PC-3 (cell line): ENCODE data around the gene AGPAT4.

ENCODE experiments used
- EZH2 ChIP-seq: fragments of 300-600 bp; sonication (generic); IDR thresholded peaks from one replicate; pipeline ENCODE4 v1.6.1; 2017; ENCODE audit warnings: antibody characterized with exemption, mild to moderate bottlenecking, low read length; ENCODE audit not compliant: unreplicated experiment
- EZH2phosphoT487 ChIP-seq: fragments of 300-600 bp; sonication (generic); IDR thresholded peaks from 2 replicates; pipeline ENCODE4 v1.6.1; 2018; ENCODE audit warnings: mild to moderate bottlenecking, antibody characterized with exemption, low read length, borderline replicate concordance
- TF ChIP-seq, protein P1 (sequence below): fragments of 300-600 bp; sonication (generic); conservative IDR thresholded peaks from 2 replicates; pipeline ENCODE4 v1.5.1; 2017; ENCODE audit warnings: antibody characterized with exemption, low read depth, mild to moderate bottlenecking, low read length

DNA sequence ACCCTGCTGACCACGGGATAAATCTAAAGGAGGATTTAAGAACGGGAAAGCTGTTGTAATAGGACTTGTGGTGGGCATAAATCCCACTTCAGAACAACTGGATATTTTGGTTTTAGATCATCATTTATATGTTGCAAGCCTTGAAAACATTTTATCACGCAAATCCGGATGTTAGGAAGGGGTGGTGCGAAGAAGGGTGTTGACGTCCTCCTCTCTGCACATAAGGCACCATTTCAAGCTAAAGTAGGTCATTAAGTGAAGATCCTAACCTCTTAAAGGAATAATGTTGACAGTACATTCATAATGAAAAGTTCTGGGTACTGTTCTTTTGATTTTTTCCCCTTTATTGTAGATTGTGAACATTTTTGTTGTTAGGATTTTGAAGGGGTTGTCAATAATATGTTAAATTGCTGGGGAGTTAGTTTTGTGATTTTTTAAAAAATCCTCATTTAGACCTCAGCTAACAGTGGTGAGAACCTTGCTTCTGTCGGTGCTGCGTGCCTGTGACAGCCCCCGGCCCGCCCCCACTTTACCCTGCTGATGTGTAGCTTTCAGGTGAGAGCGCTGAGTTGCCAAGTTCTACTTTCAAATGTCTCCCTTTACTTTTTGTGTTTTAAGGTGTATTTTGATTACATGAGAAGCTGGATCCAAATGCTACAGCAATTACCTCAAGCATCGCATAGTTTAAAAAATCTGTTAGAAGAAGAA, 193.4 kb downstream of the AGPAT4 start:
- TF ChIP-seq, protein P1, sequence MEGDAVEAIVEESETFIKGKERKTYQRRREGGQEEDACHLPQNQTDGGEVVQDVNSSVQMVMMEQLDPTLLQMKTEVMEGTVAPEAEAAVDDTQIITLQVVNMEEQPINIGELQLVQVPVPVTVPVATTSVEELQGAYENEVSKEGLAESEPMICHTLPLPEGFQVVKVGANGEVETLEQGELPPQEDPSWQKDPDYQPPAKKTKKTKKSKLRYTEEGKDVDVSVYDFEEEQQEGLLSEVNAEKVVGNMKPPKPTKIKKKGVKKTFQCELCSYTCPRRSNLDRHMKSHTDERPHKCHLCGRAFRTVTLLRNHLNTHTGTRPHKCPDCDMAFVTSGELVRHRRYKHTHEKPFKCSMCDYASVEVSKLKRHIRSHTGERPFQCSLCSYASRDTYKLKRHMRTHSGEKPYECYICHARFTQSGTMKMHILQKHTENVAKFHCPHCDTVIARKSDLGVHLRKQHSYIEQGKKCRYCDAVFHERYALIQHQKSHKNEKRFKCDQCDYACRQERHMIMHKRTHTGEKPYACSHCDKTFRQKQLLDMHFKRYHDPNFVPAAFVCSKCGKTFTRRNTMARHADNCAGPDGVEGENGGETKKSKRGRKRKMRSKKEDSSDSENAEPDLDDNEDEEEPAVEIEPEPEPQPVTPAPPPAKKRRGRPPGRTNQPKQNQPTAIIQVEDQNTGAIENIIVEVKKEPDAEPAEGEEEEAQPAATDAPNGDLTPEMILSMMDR = no peak
- TF ChIP-seq EZH2 (no peak), EZH2phosphoT487 (no peak)
